Measurements from ENCODE around the gene UBA3. TPM values are rescaled to one million over a fixed set of nuclear protein-coding genes. Genes with fewer than 3 reads are reported as not detected.

Gene UBA3
- total RNA-seq, 1 donor, result 77.1 TPM

DNA sequence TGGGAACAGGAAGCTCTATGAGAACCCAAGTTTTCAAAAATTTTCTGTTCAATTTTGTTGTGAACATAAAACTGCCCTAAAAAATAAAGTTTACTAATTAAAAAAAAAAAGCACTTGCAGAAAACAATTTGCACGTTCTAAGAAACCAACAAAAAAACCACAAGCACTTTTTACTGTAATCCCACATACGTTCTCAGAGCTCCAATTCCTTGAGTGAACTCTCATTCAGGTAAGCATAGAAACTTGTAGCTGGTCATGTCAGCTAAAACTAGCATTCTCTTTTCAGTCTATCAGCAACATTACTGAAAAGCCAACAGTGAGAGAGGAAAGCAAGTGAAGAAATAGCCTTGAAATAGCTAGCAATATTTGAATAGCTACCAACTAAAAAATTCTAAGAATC is 16.5 kb downstream of the UBA3 start:
- Histone ChIP-seq H3K4me1 (ENCODE audit: insufficient read depth, low read length) (no peaks in the 10 kb centered on the region), H3K27me3 (ENCODE audit: insufficient read depth, low read length) (no peaks in the 10 kb centered on the region), H3K4me2 (ENCODE audit: insufficient read depth, low read length) (no peak overlapping the region), H3K79me2 (ENCODE audit: insufficient read depth, low read length) (peaks cover 3% of the 10 kb centered on the region), H4K20me1 (ENCODE audit: insufficient read depth, low read length) (no peaks in the 10 kb centered on the region), H3K4me3 (ENCODE audit: insufficient read depth, low read length) (no peak overlapping the region), H3K9me3 (ENCODE audit: low read depth, low read length) (no peaks in the 10 kb centered on the region), H3K27ac (ENCODE audit: low read depth, low read length) (no peak overlapping the region), H3K36me3 (ENCODE audit: insufficient read depth, low read length) (peaks cover 54% of the 10 kb centered on the region), H2AFZ (ENCODE audit: low read length) (no peak overlapping the region)
- TF ChIP-seq CTCF (IDR thresholded peaks at IDR 0.05; ENCODE audit: extremely low read depth, low read depth, low read length), result no peak
- DNase-seq (ENCODE audit: insufficient read length, low spot score, missing footprints), result no peak

GRCh38 chr3:69059688-69060087 is 20.5 kb downstream of the UBA3 start:
- Histone ChIP-seq H3K79me2 (ENCODE audit: insufficient read depth, low read length) (no peaks in the 10 kb centered on the region), H3K27me3 (ENCODE audit: insufficient read depth, low read length) (no peaks in the 10 kb centered on the region), H3K36me3 (ENCODE audit: insufficient read depth, low read length) (peaks cover 79% of the 10 kb centered on the region), H3K4me1 (ENCODE audit: insufficient read depth, low read length) (no peaks in the 10 kb centered on the region), H3K27ac (ENCODE audit: low read depth, low read length) (no peak overlapping the region), H3K4me3 (ENCODE audit: insufficient read depth, low read length) (no peak overlapping the region), H3K4me2 (ENCODE audit: insufficient read depth, low read length) (no peak overlapping the region), H4K20me1 (ENCODE audit: insufficient read depth, low read length) (no peaks in the 10 kb centered on the region), H3K9me3 (ENCODE audit: low read depth, low read length) (no peaks in the 10 kb centered on the region), H2AFZ (ENCODE audit: low read length) (no peak overlapping the region)
- DNase-seq (ENCODE audit: insufficient read length, low spot score, missing footprints), result no peak
- TF ChIP-seq CTCF (IDR thresholded peaks at IDR 0.05; ENCODE audit: extremely low read depth, low read depth, low read length), result no peak

DNA sequence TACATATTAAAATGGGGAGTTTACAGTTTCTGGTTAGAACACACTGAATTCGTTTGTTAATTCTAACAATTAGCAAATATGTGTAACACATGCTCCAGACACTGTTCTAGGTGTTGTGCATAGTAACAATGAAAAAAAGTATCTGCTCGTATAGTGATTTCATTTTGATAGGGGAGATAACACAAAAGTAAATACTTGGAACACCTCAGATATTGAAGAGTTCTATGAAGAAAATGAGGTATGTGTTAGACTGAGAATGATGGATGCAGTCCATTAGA is 21.3 kb downstream of the UBA3 start:
- no peaks in the 10 kb centered on the region for H3K4me1 ChIP-seq (ENCODE audit: insufficient read depth, low read length)
- peaks cover 82% of the 10 kb centered on the region for H3K36me3 ChIP-seq (ENCODE audit: insufficient read depth, low read length)

DNA sequence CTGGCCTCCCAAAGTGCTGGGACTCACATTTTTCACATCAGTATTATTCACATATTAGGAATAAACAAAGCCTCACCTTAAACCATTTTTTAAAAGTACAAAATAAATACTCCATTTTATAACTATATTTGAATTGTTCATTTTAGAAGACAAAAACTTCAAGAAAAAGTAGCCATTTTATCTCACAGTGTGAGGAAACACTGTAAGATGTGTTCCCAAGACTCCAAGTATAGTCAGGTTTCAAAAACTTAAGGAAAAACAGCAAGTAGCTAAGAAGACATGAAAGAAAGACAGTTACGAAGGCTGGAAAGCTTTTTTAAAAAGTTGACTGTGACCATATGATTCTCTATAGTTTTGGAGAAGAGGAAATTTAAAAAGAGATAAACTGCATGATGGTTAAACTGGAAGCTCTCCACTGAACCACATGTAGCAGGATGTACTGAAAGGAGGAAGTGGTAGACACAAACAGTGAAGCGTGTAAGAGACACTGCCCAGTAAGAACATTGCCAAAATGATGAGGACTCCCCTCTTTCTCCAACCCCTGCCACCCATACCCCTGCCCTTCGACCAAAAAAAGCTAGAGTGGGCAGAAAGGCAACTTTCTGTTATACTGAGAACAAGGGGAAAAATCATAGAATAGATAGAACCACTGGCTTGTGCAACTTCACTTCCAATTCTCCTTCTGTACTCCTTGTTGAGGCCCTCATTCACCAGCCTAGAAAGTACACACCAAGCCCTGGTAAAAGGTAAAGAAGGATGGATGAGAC is 21.8 kb downstream of the UBA3 start:
- no peak overlapping the region for H3K27ac ChIP-seq (ENCODE audit: low read depth, low read length)
- H3K9me3 ChIP-seq (ENCODE audit: low read depth, low read length), result no peaks in the 10 kb centered on the region
- no peak overlapping the region for H2AFZ ChIP-seq (ENCODE audit: low read length)
- H3K27me3 ChIP-seq (ENCODE audit: insufficient read depth, low read length), result no peaks in the 10 kb centered on the region
- no peak overlapping the region for H3K4me3 ChIP-seq (ENCODE audit: insufficient read depth, low read length)
- H3K4me1 ChIP-seq (ENCODE audit: insufficient read depth, low read length), result no peaks in the 10 kb centered on the region
- H3K79me2 ChIP-seq (ENCODE audit: insufficient read depth, low read length), result no peaks in the 10 kb centered on the region
- no peak overlapping the region for H3K4me2 ChIP-seq (ENCODE audit: insufficient read depth, low read length)
- H3K36me3 ChIP-seq (ENCODE audit: insufficient read depth, low read length), result peaks cover 81% of the 10 kb centered on the region
- H4K20me1 ChIP-seq (ENCODE audit: insufficient read depth, low read length), result no peaks in the 10 kb centered on the region
- TF ChIP-seq CTCF (IDR thresholded peaks at IDR 0.05; ENCODE audit: extremely low read depth, low read depth, low read length), result no peak
- no peak for DNase-seq (ENCODE audit: insufficient read length, low spot score, missing footprints)

More for the DNA sequence above, 21.3 kb downstream of the UBA3 start:
- Histone ChIP-seq H2AFZ (ENCODE audit: low read length) (no peak overlapping the region), H3K27me3 (ENCODE audit: insufficient read depth, low read length) (no peaks in the 10 kb centered on the region), H3K4me2 (ENCODE audit: insufficient read depth, low read length) (no peak overlapping the region), H3K79me2 (ENCODE audit: insufficient read depth, low read length) (no peaks in the 10 kb centered on the region), H4K20me1 (ENCODE audit: insufficient read depth, low read length) (no peaks in the 10 kb centered on the region), H3K4me3 (ENCODE audit: insufficient read depth, low read length) (no peak overlapping the region), H3K9me3 (ENCODE audit: low read depth, low read length) (no peaks in the 10 kb centered on the region), H3K27ac (ENCODE audit: low read depth, low read length) (no peak overlapping the region)
- no peak for DNase-seq (ENCODE audit: insufficient read length, low spot score, missing footprints)
- TF ChIP-seq CTCF (IDR thresholded peaks at IDR 0.05; ENCODE audit: extremely low read depth, low read depth, low read length), result no peak
